Activated effector memory CD4-positive, alpha-beta T cell treated with anti-CD3 and anti-CD28 coated beads, Interleukin-2, amount 50 U/mL, for 16 hours (primary cell): Measurements from ENCODE around the gene SORBS1.

Experiments
- DNase-seq: peaks from one replicate; pipeline ENCODE4 v3.0.0-alpha.2; 2020

Gene SORBS1

GRCh38 chr10:95561177-95561863 lies at the start of gene SORBS1:
Gene SORBS1 (minus strand): TSS chr10:95561371. CDS start chr10:95441135, 120,236 bp downstream.
- peak; percentile 95 for DNase-seq

GRCh38 chr10:95610727-95611126 lies 49.6 kb upstream of the SORBS1 start:
- DNase-seq = no peak

GRCh38 chr10:95606922-95607321 lies 45.8 kb upstream of the SORBS1 start:
- DNase-seq = no peak

GRCh38 chr10:95605163-95605562 lies 44.0 kb upstream of the SORBS1 start:
- no peak for DNase-seq

- no peak for DNase-seq
Observed at GRCh38 chr10:95604630-95605029, 43.5 kb upstream of the SORBS1 start.

- no peak for DNase-seq
Observed at GRCh38 chr10:95602382-95602781, 41.2 kb upstream of the SORBS1 start.

GRCh38 chr10:95601116-95601719 lies 40.0 kb upstream of the SORBS1 start:
- peak; percentile 70 for DNase-seq

GRCh38 chr10:95600158-95600557 lies 39.0 kb upstream of the SORBS1 start:
- no peak for DNase-seq

- DNase-seq = no peak
Observed at GRCh38 chr10:95597788-95598187, 36.6 kb upstream of the SORBS1 start.

GRCh38 chr10:95588025-95588424 lies 26.9 kb upstream of the SORBS1 start:
- DNase-seq = no peak

- no peak for DNase-seq
Observed at GRCh38 chr10:95579835-95580535, 18.8 kb upstream of the SORBS1 start.

- no peak for DNase-seq
Observed at GRCh38 chr10:95579292-95579691, 18.1 kb upstream of the SORBS1 start.

GRCh38 chr10:95578619-95579018 lies 17.4 kb upstream of the SORBS1 start:
- no peak for DNase-seq

- no peak for DNase-seq
Observed at GRCh38 chr10:95574649-95575365, 13.6 kb upstream of the SORBS1 start.

GRCh38 chr10:95573964-95574604 lies 12.9 kb upstream of the SORBS1 start:
- no peak for DNase-seq

GRCh38 chr10:95573527-95573926 lies 12.4 kb upstream of the SORBS1 start:
- no peak for DNase-seq

GRCh38 chr10:95572131-95572820 lies 11.1 kb upstream of the SORBS1 start:
- DNase-seq = no peak

- no peak for DNase-seq
Observed at GRCh38 chr10:95571390-95571789, 10.2 kb upstream of the SORBS1 start.

GRCh38 chr10:95569368-95569767 lies 8.2 kb upstream of the SORBS1 start:
- no peak for DNase-seq

- no peak for DNase-seq
Observed at GRCh38 chr10:95567903-95568630, 6.9 kb upstream of the SORBS1 start.

GRCh38 chr10:95566136-95566535 lies 5.0 kb upstream of the SORBS1 start:
- DNase-seq = no peak

GRCh38 chr10:95565336-95565735 lies 4.2 kb upstream of the SORBS1 start:
- DNase-seq = no peak
